HL-60 (cell line): Measurements from ENCODE around the gene DNM3.

Experiments used
- REST ChIP-seq: IDR thresholded peaks from 2 replicates; pipeline ENCODE4 v1.6.1; 2012; ENCODE audit warnings: low read depth; ENCODE audit not compliant: insufficient replicate concordance
- TF ChIP-seq, protein P1 (sequence below): IDR thresholded peaks from one replicate; pipeline ENCODE4 v1.5.1; 2011; ENCODE audit warnings: low read length, control low read depth, inconsistent platforms; ENCODE audit not compliant: insufficient read depth

DNA sequence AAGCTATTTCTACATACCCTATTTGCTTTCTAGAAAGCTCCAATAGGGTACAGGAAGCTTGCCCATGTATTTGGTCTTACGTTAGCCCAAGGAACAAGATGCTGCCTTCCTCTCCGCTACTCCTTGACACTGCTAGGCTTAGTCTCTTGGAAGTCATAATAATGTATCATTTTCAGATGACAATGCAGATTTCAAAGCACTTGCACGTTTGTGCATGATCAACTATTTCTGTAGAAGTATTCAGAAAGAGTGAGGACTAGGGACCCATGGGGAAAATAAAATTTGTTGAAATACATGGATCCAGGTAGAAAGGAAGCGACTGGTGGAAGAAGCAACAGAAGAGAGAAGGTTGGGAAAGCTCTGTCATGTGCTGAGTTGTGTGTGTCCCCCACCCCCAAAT, 367.3 kb downstream of the DNM3 start:
- TF ChIP-seq REST, result no peak
- TF ChIP-seq, protein P1, sequence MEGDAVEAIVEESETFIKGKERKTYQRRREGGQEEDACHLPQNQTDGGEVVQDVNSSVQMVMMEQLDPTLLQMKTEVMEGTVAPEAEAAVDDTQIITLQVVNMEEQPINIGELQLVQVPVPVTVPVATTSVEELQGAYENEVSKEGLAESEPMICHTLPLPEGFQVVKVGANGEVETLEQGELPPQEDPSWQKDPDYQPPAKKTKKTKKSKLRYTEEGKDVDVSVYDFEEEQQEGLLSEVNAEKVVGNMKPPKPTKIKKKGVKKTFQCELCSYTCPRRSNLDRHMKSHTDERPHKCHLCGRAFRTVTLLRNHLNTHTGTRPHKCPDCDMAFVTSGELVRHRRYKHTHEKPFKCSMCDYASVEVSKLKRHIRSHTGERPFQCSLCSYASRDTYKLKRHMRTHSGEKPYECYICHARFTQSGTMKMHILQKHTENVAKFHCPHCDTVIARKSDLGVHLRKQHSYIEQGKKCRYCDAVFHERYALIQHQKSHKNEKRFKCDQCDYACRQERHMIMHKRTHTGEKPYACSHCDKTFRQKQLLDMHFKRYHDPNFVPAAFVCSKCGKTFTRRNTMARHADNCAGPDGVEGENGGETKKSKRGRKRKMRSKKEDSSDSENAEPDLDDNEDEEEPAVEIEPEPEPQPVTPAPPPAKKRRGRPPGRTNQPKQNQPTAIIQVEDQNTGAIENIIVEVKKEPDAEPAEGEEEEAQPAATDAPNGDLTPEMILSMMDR, result no peak
